HK-2 (cell line): ENCODE data around the gene LRPPRC.
"Not testable (repeated sequence)": the region's sequence is repeated elsewhere in the genome, so short reads cannot be mapped to it uniquely, and the experiment has no call there.

Experiments
- DNase-seq: peaks from one replicate; pipeline ENCODE4 v3.0.0-alpha.2; 2018; ENCODE audit not compliant: unreplicated experiment

The LRPPRC gene

DNA sequence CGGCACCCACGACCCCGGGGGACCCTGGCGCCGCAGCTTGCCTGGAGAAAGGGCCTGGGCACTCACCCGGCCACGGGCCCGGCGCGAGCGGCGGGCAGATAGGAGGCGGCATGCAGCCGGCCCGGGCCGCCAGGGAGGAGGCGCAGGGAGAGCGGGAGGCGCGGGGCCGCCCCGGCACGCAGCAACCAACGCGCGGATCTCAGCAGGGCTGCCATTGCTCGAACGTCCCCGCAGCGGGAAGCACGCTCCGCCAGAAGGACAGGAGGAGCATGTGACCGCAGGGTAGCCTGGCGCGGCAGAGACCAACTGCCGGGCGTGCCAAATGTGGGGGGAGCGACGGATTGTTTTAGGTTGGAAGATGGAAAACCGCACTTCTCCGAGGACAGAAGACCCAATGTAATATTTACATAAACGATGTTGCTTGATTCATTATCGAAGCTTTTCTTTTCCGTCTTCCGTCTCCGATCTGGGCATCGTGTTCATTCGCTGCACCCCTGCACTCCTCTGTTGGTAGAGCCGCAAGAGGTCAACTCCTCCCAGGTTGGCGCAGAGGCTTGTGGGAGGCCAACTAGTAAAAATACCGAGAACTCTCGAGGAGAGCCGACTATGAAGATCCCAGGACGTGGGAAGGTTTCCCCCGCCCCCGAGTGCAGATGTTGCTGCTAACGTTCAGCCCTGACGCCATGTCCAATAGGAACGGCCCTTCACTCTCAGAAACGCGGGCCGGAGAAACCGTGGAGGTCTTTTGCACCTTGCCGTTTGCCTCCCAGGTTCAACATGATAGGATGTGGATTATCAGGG is at the start of gene LRPPRC:
Gene LRPPRC, minus strand, starts transcription at position 257 of the 801 bp plus-strand sequence. Its CDS starts 42 bp downstream, at position 215.
- peak; percentile 89 for DNase-seq

DNA sequence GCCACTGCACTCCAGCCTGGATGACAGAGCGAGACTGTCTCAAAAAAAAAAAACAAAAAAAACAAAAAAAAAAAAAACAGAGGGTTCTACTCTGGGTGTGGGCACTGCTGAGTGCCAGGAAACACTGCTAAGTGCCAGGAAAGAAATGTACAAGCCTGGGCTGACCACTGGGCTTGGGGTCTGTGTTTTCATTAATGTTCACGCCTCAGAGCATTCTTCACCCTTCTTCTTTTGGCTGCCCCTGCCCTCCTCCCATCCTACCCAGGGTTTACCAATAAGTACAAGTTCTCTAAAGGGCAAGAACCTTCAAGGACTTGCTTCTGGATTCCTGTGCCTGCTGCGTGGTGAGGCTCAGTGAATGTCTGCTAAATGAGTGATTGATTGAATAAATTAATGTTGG is 49.3 kb upstream of the LRPPRC start:
- no peak for DNase-seq

DNA sequence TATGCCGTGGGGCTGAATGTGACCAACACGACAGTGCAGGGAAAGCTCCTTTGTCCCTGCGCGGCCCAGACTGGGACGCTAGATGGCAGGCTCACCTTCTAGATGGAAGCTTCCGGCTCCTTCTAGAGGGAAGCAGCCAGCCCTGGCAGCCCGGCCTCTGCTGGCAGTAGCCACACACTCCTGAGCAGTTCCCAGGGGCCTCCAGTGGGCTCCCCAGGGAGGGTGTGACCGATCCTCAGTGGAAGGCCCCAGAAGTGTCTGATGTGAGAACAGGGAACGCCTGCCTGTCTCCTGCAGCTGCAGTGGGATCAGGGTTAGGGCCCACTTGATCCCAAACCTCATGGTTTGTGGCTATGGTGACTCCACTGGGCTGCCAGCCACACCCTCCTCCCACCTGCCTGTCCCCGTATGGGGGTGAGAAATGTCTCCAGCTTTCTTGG is 48.5 kb upstream of the LRPPRC start:
- peak; percentile 85 for DNase-seq

- DNase-seq, result no peak
Measured at GRCh38 chr2:44040365-44040764, 44.6 kb upstream of the LRPPRC start.

DNA sequence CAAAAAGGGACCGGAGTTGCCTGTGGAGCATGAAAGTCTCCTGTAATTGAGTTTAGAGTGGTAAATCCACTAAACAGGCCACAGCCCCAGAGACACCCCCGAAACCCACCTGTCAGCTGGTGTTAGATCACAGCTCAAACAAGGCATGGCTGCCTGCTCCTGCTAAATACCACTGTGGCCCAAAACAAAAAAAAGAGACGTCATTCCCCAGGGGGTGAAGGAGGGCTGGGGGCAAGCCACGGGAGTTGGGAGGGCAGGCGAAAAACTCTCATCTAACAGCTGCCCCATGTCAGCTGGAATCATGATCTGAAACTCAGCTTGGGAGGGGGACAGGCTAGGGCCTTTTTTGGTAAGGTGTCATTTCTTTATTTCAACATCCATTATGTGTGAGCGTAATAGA is 42.5 kb upstream of the LRPPRC start:
- no peak for DNase-seq

GRCh38 chr2:44037221-44037620 is 41.4 kb upstream of the LRPPRC start:
- DNase-seq, result no peak

GRCh38 chr2:44033947-44034346 is 38.2 kb upstream of the LRPPRC start:
- no peak for DNase-seq

DNA sequence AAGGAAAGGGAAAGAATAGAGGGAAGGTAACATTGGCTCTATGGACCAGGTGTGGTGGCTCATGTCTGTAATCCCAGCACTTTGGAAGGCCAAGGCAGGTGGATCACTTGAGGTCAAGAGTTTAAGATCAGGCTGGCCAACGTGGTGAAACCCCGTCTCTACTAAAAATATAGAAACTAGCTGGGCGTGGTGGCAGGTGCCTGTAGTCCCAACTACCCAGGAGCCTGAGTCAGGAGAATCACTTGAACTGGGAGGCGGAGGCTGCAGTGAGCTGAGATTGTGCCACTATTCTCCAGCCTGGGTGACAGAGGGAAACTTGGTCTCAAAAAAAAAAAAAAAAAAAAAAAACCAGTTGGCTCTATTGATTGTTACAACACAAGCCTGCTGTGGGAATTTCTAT is 31.3 kb upstream of the LRPPRC start:
- DNase-seq, result not testable (repeated sequence)

GRCh38 chr2:44016282-44016681 is 20.5 kb upstream of the LRPPRC start:
- DNase-seq, result peak; percentile 58

DNA sequence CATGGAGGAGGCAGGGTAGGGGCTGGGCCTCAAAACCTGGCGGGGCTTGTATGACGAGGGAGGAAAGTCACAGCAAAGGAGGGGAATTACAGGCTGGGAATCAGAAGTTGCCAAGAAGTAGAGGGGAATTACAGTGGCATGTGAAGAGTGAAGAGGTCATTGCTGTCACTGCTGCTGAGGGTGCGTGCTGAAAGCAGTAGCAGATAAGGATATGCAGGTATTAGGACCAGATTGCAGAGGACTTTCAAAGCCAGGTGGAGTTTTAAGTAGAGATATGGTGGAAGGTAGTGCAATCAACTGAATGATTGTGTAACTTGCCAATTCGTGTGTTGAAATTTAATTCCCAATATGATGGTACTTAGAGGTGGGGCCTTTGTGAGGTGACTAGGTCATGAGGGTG is 19.4 kb upstream of the LRPPRC start:
- no peak for DNase-seq

DNA sequence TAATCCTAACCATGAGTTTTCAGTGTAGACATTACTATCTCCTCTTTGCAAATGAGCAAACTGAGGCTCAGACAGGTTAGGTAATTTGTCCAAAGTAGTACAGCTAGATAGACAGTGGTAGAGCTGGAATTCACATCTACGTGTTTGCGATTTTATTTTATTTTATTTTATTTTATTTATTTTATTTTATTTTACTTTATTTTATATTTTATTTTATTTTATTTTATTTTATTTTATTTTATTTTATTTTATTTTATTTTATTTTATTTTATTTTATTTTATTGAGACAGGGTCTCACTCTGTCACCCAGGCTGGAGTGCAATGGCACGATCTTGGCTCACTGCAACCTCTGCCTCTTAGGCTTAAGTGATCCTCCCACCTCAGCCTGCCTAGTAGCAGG is 17.4 kb upstream of the LRPPRC start:
- not testable (repeated sequence) for DNase-seq

DNA sequence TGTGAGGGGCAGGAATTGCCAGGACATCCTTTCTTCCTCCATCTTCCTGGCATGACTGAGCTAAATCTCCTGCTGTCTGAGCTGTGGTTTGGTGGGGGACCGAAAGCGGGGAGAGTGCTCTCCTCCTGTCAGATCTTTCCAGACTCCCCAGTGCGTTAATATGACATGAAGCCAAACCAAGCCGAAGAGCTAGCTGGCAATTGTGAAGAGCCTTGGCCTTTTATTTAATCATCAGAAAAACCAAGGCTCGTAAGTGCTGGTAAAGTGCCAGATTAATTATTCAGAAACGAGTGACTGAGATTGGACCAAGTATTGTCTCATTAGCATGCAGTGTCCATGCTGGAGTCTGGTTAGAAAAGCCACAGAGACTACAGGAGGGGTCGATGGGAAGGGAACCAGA is 14.5 kb upstream of the LRPPRC start:
- DNase-seq, result no peak

GRCh38 chr2:44009136-44009735 is 13.4 kb upstream of the LRPPRC start:
- no peak for DNase-seq

DNA sequence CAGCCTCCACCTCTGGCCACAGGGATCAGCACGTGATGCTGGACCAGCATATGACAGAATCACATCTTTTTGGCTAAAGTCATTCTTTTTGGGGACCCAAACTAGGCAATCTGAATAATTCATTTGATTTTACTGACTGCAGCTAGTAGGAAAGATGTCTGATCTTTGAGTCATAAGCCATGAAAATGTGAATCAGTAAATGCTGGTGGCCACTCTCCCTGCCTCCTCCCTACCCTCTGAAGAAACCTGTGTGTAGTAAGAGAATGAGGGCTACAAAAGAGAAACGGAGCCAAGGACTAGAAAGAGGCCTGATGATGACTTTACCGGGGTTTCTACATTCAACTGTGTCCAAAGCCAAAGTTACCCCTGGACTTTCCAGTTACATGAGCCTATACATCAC is 10.1 kb upstream of the LRPPRC start:
- no peak for DNase-seq

GRCh38 chr2:44004735-44005602 is 9.2 kb upstream of the LRPPRC start:
- DNase-seq, result no peak

DNA sequence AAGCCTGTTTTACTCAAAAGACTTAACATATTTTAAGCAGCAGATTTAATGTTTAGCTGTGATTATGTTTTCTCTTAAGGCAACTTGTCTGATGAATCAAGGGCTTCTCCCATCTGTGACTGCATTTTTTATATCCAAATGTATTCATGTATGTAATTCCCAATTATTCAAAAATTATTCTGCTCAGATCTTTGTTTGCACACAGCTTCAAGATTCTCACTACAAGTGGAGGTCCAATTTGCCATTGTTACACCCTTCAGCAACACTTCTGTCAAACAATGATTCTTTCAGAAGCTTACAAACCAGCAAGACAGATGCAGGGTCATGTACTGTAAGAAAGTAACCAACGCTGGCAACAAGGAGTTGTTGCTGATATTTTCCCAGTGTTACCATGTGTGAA is 5.9 kb upstream of the LRPPRC start:
- DNase-seq, result no peak

DNA sequence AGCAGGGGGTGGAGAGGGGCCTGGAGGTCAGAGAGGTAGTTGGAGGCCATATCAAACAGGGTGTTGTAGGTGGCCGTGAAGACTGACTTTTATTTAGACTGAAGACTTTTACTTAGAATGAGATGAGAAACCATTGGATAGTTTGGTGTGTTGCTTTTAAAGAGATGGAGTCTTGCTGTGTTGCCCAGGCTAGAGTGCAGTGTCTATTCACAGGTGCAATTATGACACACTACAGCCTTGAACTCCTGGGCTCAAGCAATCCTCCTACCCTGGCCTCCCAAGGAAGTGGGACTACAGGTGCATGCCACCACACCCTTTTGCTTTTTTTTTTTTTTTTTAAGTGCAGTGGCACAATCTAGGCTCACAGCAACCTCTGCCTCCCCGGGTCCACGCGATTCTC is 2.5 kb upstream of the LRPPRC start:
- no peak for DNase-seq

DNA sequence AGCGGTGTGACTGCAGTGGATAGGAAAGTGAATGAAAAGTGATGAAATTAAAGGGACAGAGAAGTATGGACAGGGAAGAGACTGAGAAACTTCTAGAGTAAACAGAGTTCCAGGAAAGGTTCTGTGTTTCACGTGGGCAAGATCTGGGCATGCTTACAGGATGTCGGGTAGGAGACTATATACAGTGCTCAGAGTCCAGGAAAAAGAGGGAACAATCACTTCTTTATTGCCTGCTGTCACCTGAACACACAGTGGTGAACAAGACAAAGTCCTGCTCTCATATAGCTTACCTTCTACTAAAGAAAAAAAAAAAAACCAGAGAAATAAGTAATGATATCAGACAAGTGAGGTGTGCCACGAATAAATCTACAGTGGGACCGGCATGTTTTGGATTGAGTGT is 2.4 kb downstream of the LRPPRC start:
- DNase-seq, result no peak

DNA sequence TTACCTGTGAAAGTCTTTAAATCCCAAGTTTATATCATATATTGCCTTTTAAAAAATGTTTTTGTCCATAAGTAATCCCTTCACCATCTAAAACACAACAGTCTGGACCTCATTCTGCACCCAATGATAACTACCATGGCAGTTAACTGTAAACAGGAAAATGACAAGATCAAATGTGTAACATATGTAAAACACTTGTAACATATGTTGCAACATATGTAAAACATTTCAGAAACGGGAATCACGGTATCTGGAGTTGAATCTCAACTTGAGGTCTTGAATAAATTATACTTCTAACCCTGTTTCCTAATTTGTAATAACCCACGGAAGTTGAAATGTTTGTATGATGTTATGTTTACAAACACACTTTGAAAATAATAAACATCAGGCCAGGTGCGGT is 6.2 kb downstream of the LRPPRC start:
- DNase-seq, result no peak

- no peak for DNase-seq
Measured at GRCh38 chr2:43986600-43986999, 9.2 kb downstream of the LRPPRC start.

DNA sequence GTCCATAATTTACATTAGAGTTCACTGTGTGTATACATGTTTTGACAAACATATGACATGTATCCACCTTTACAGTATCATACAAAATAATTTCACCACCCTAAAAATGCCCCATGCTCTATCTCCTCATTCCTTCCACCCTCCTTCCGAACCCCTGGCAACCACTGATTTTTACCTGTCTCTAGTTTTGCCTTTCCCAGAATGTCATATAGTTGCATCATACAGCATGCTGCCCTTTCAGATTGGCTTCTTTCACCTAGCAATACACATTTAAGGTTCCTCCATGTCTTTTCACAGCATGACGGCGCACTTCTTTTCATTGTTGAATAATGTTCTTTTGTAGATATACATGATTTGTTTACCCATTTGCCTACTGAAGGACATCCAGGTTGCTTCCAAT is 10.4 kb downstream of the LRPPRC start:
- no peak for DNase-seq

GRCh38 chr2:43984533-43984932 is 11.3 kb downstream of the LRPPRC start:
- no peak for DNase-seq

- no peak for DNase-seq
Measured at GRCh38 chr2:43980902-43981301, 14.9 kb downstream of the LRPPRC start.
